Heart left ventricle (tissue), 16 donors: ENCODE data around the gene ADAM19. TPM values are rescaled to one million over a fixed set of nuclear protein-coding genes. Genes with fewer than 3 reads are reported as not detected.

ENCODE experiments used
- ATAC-seq, 4 donors: fragments of 200-7000 bp; cut with Tn5 transposase; one replicate each; pipeline ENCODE4 v1.9.1; 2020 to 2022; ENCODE audit warnings: moderate library complexity in 4 of 4, mild to moderate bottlenecking in 3 of 4, moderate number of reproducible peaks in 1 of 4
- DNase-seq, 5 donors: peaks; one replicate each; pipeline ENCODE4 v3.0.0-alpha.2; 2020
- H3K27ac ChIP-seq, 12 donors: fragments of 200-600 bp; sonication (generic) in 4 of 12; one replicate each; pipeline versions ENCODE4 v1.5.0 to v1.8.0; 2016 to 2022; ENCODE audit warnings: mild to moderate bottlenecking in 2 of 12
- H3K27me3 ChIP-seq, 9 donors: fragments of 200-600 bp; sonication (generic) in 2 of 9; one replicate each; pipeline versions ENCODE4 v1.5.1 to v1.8.0; 2016 to 2022; ENCODE audit warnings: mild to moderate bottlenecking in 3 of 9
- H3K36me3 ChIP-seq, 9 donors: fragments of 200-600 bp; sonication (generic) in 2 of 9; one replicate each; pipeline versions ENCODE4 v1.5.0 to v1.8.0; 2018 to 2022; ENCODE audit warnings: mild to moderate bottlenecking in 2 of 9
- H3K4me1 ChIP-seq, 12 donors: fragments of 200-600 bp; sonication (generic) in 4 of 12; one replicate each; pipeline versions ENCODE4 v1.5.0 to v1.8.0; 2016 to 2022; ENCODE audit warnings: mild to moderate bottlenecking in 3 of 12
- H3K4me3 ChIP-seq, 12 donors: fragments of 200-600 bp; sonication (generic) in 4 of 12; one replicate each; pipeline versions ENCODE4 v1.5.0 to v1.8.0; 2017 to 2022; ENCODE audit warnings: mild to moderate bottlenecking in 9 of 12, moderate library complexity in 4 of 12
- H3K9me3 ChIP-seq, 12 donors: fragments of 200-600 bp; sonication (generic) in 4 of 12; one replicate each; pipeline versions ENCODE4 v1.5.0 to v1.8.0; 2016 to 2022; ENCODE audit warnings: mild to moderate bottlenecking in 1 of 12
- CTCF ChIP-seq, 12 donors: fragments of 200-600 bp; sonication (generic) in 4 of 12; IDR thresholded peaks; one replicate each; pipeline versions ENCODE4 v1.5.0 to v1.8.0; 2018 to 2022; ENCODE audit warnings: antibody characterized with exemption in 12 of 12, mild to moderate bottlenecking in 5 of 12
- POLR2A ChIP-seq, 2 donors: fragments of 450-650 bp; IDR thresholded peaks; one replicate each; pipeline ENCODE4 v1.6.1; 2017; ENCODE audit warnings: antibody characterized with exemption in 2 of 2, mild to moderate bottlenecking in 2 of 2, moderate library complexity in 2 of 2
- WGBS, 4 donors: extraction: QIAGEN DNeasy Blood & Tissue Kit in 2 of 4; methylation state at CpG; one replicate each; pipeline versions ENCODE4 v1.1.5 to v1.1.7; 2013 to 2018; 5-methylcytosine and 5-hydroxymethylcytosine counted together
- intact Hi-C, 10 donors: fragments of 100-400 bp; cut with DNase I; formaldehyde crosslinking; loops; one replicate each; pipeline versions ENCODE4 v1.11.1 to v1.14.2; 2022
- polyA plus RNA-seq, 2 donors: library from polyadenylated mRNA; stranded (reverse); fragments of 200-250 nt; gene quantifications; one replicate each; pipeline ENCODE4 v1.2.3, GENCODE V29; 2013
- total RNA-seq, 9 donors: library from RNA; depleted of rRNA in 2 of 9; stranded (reverse); fragments of >200 nt in 2 of 9; fragmentation: NEBNext Ultra II Directional in 3 of 9; extraction: Animal tissue kit (Norgen Biotek cat#: 25700) in 3 of 9; gene quantifications; one replicate each; pipeline versions ENCODE4 v1.1.0 to v1.2.4, GENCODE V29; 2016 to 2023
- donor health status: ischemic (EF 13 %, LVEDD 7.1; RV severe dilation, severe dysfunction).
- donor health status: healthy with polysubstance abuse.
- donor health status: DM: no; HTN: yes; CAD: no.
- donor health status: DM: no; HTN: no; CAD: no.
- donor health status: ischemic (EF 25% LVEDD 6.9; RV normal size, moderate dysfunction).
- donor health status: ischemic (EF 25% LVEDD 5.7; RV mildly dilated, moderate dysfunction).
- donor health status: healthy.
- donor health status: DM: yes; HTN: yes; CAD: no.
- donor health status: ischemic (EF 35%, LVEDD 5.7; RV mildly dilated, moderate dysfunction).
- donor health status: nonischemic (EF 11% LVEDD 7.7; RV severe dilation, severe dysfunction).
- donor health status: DM: yes; HTN: yes; CAD: no.
- donor health status: PGD.
- donor health status: ischemic (EF 29% LVEDD 5.4; RV normal size, mild dysfunction).
- donor health status: nonischemic (EF 23%, LVEDD 6.1; RV moderate dilation, normal function).

Gene ADAM19
- total and polyA plus RNA-seq, 11 donors: 6.5 to 47.6 (median 19.0) TPM

- Histone ChIP-seq H3K4me1 (peaks cover 0 to 45% (median 28%) of the 10 kb centered on the region in 12 donors), H3K9me3 (no peaks in the 10 kb centered on the region), H3K36me3 (peaks cover 0 to 32% (median 11%) of the 10 kb centered on the region in 9 donors), H3K27ac (peak overlapping the region in 3 of 12 donors; percentile 26 to 66 (median 31)), H3K27me3 (no peaks in the 10 kb centered on the region), H3K4me3 (no peak overlapping the region)
- intact Hi-C loops: loop anchor here in 2 of 10 donors (5.0 kb wide), 1 partner anchor 38 kb away; no protein-coding TSS in a partner anchor
- 51 to 72% (median 66%) methylated on average over 4 of the region's 4 CpGs for WGBS, 4 donors
- no peak for DNase-seq
- TF ChIP-seq CTCF (IDR thresholded peaks at IDR 0.05) (no peak), POLR2A (IDR thresholded peaks at IDR 0.05) (no peak)
- ATAC-seq: no peak
These were observed 51.6 kb downstream of the ADAM19 start for GRCh38 chr5:157523976-157524375.

- peaks cover 0 to 39% (median 25%) of the 10 kb centered on the region in 12 donors for H3K4me1 ChIP-seq
- H3K36me3 ChIP-seq: peaks cover 0 to 41% (median 25%) of the 10 kb centered on the region in 9 donors
- ATAC-seq: peak in 1 of 4 donors; percentile 2
- no peaks in the 10 kb centered on the region for H3K27me3 ChIP-seq
- H3K9me3 ChIP-seq: no peaks in the 10 kb centered on the region
- WGBS, 4 donors: 73 to 88% (median 74%) methylated on average over 5 of the region's 5 CpGs
- H3K27ac ChIP-seq: peak overlapping the region in 10 of 12 donors; percentile 8 to 69 (median 43)
- intact Hi-C loops: loop anchor here in 2 of 10 donors (5.0 kb wide), 1 partner anchor 41 kb away; no protein-coding TSS in a partner anchor
- no peak for TF ChIP-seq POLR2A (IDR thresholded peaks at IDR 0.05)
- TF ChIP-seq CTCF (IDR thresholded peaks at IDR 0.05): peak in 4 of 12 donors; percentile 6 to 34 (median 20)
- H3K4me3 ChIP-seq: no peak overlapping the region
- no peak for DNase-seq
These were observed 53.9 kb downstream of the ADAM19 start for GRCh38 chr5:157521704-157522029.

GRCh38 chr5:157520911-157521703 lies 54.5 kb downstream of the ADAM19 start:
- peak overlapping the region in 10 of 12 donors; percentile 8 to 69 (median 43) for H3K27ac ChIP-seq
- ATAC-seq: peak in 3 of 4 donors; percentile 70 to 80 (median 78)
- peaks cover 0 to 44% (median 28%) of the 10 kb centered on the region in 12 donors for H3K4me1 ChIP-seq
- H3K27me3 ChIP-seq: no peaks in the 10 kb centered on the region
- intact Hi-C loops: loop anchor here in 2 of 10 donors (5.0 kb wide), 1 partner anchor 41 kb away; no protein-coding TSS in a partner anchor
- peak in 4 of 5 donors; percentile 45 to 92 (median 68) for DNase-seq
- H3K4me3 ChIP-seq: no peak overlapping the region
- 46 to 55% (median 49%) methylated on average over 9 of the region's 9 CpGs for WGBS, 4 donors
- no peaks in the 10 kb centered on the region for H3K9me3 ChIP-seq
- TF ChIP-seq POLR2A (IDR thresholded peaks at IDR 0.05): no peak
- TF ChIP-seq CTCF (IDR thresholded peaks at IDR 0.05): peak in 3 of 12 donors; percentile 23 to 41 (median 36)
- H3K36me3 ChIP-seq: peaks cover 0 to 38% (median 25%) of the 10 kb centered on the region in 9 donors

- no peak for DNase-seq
- 95 to 97% (median 96%) methylated on average over 9 of the region's 9 CpGs for WGBS, 4 donors
- Histone ChIP-seq H3K27me3 (no peaks in the 10 kb centered on the region), H3K36me3 (peaks cover 0 to 52% (median 25%) of the 10 kb centered on the region in 9 donors), H3K4me3 (no peak overlapping the region), H3K9me3 (no peaks in the 10 kb centered on the region), H3K4me1 (peaks cover 0 to 51% (median 31%) of the 10 kb centered on the region in 12 donors), H3K27ac (peak overlapping the region in 1 of 12 donors; percentile 66)
- TF ChIP-seq POLR2A (IDR thresholded peaks at IDR 0.05) (no peak), CTCF (IDR thresholded peaks at IDR 0.05) (no peak)
- no peak for ATAC-seq
- intact Hi-C loops: loop anchor here in 4 of 10 donors (5.0 to 10.0 kb wide), 3 partner anchors 43 to 58 kb away; partner anchors contain the start of gene ADAM19 (in 2 of the 4)
These were observed 55.9 kb downstream of the ADAM19 start for GRCh38 chr5:157519579-157520253.
